HepG2 (cell line): Measurements from ENCODE around the gene GPN1. TPM values are rescaled to one million over a fixed set of nuclear protein-coding genes. Genes with fewer than 3 reads are reported as not detected.

Source experiments
- KDM2A ChIP-seq: sonication (generic); formaldehyde crosslinking; IDR thresholded peaks from 2 replicates; pipeline ENCODE4 v1.4.0; 2020; ENCODE audit warnings: low read depth, missing genetic modification reagents, borderline replicate concordance
- MAFG ChIP-seq: sonication (generic); formaldehyde crosslinking; IDR thresholded peaks from 2 replicates; pipeline ENCODE4 v1.5.1; 2020; ENCODE audit warnings: mild to moderate bottlenecking, missing genetic modification reagents
- ZNF207 ChIP-seq: fragments of 450-650 bp; IDR thresholded peaks from 2 replicates; pipeline ENCODE4 v1.6.1; 2016; ENCODE audit warnings: antibody characterized with exemption, borderline replicate concordance
- ZNF619 ChIP-seq: sonication (generic); formaldehyde crosslinking; IDR thresholded peaks from 2 replicates; pipeline ENCODE4 v1.4.0; 2020; ENCODE audit warnings: mild to moderate bottlenecking, missing genetic modification reagents
- ZNF788 ChIP-seq: sonication (generic); formaldehyde crosslinking; IDR thresholded peaks from 2 replicates; pipeline ENCODE4 v1.5.0; 2020; ENCODE audit warnings: mild to moderate bottlenecking, missing genetic modification reagents, borderline replicate concordance
- polyA plus RNA-seq, 8 experiments: library from polyadenylated mRNA; depleted of rRNA in 3 of 8; stranded (reverse) in 7 of 8; unstranded in 1 of 8; fragments of >200 nt; fragmentation: Illumina TruSeq in 4 of 8; extraction: Trizol in 4 of 8; gene quantifications; 2 replicates each; pipeline versions ENCODE4 v1.2.1 to v1.2.3, GENCODE V29; 2011 to 2016; ENCODE audit warnings: low read depth in 4 of 8, missing spikeins in 1 of 8, mixed read lengths in 1 of 8; ENCODE audit not compliant: insufficient read depth in 1 of 8
- total RNA-seq, 5 experiments: library from RNA; depleted of rRNA; stranded (reverse); fragments of >200 nt; fragmentation: Illumina TruSeq; extraction: Trizol; gene quantifications; 2 replicates each; pipeline ENCODE4 v1.2.3, GENCODE V29; 2016; ENCODE audit warnings: low read depth in 1 of 5
- TF ChIP-seq, protein P1 (sequence below): sonication (generic); formaldehyde crosslinking; IDR thresholded peaks from 2 replicates; pipeline ENCODE4 v1.4.0; 2020; ENCODE audit warnings: missing genetic modification reagents, borderline replicate concordance
- TF ChIP-seq, protein P2 (sequence below): sonication (generic); formaldehyde crosslinking; IDR thresholded peaks from 2 replicates; pipeline ENCODE4 v1.5.0; 2020; ENCODE audit warnings: mild to moderate bottlenecking, missing genetic modification reagents
- TF ChIP-seq, protein P3 (sequence below), 2 experiments: sonication (generic) in 1 of 2; formaldehyde crosslinking in 1 of 2; IDR thresholded peaks; 2 replicates each; pipeline versions ENCODE4 v1.4.0 to v1.6.1; 2018 to 2020; ENCODE audit warnings: missing genetic modification reagents in 2 of 2, borderline replicate concordance in 1 of 2, low read depth in 1 of 2, mild to moderate bottlenecking in 1 of 2, missing biosample characterization in 1 of 2
- TF ChIP-seq, protein P4 (sequence below): sonication (generic); formaldehyde crosslinking; IDR thresholded peaks from 2 replicates; pipeline ENCODE4 v1.8.1; 2022; ENCODE audit warnings: low read depth, mild to moderate bottlenecking, missing genetic modification reagents
- TF ChIP-seq, protein P5 (sequence below): sonication (generic); formaldehyde crosslinking; IDR thresholded peaks from 2 replicates; pipeline ENCODE4 v1.4.0; 2020; ENCODE audit warnings: missing genetic modification reagents, borderline replicate concordance

The GPN1 gene
- total and polyA plus RNA-seq, 2 of the 13 experiments (the other 11 are each of a cell fraction or from before 2014, with no cell fraction given), result 54.5 to 62.7 TPM

DNA sequence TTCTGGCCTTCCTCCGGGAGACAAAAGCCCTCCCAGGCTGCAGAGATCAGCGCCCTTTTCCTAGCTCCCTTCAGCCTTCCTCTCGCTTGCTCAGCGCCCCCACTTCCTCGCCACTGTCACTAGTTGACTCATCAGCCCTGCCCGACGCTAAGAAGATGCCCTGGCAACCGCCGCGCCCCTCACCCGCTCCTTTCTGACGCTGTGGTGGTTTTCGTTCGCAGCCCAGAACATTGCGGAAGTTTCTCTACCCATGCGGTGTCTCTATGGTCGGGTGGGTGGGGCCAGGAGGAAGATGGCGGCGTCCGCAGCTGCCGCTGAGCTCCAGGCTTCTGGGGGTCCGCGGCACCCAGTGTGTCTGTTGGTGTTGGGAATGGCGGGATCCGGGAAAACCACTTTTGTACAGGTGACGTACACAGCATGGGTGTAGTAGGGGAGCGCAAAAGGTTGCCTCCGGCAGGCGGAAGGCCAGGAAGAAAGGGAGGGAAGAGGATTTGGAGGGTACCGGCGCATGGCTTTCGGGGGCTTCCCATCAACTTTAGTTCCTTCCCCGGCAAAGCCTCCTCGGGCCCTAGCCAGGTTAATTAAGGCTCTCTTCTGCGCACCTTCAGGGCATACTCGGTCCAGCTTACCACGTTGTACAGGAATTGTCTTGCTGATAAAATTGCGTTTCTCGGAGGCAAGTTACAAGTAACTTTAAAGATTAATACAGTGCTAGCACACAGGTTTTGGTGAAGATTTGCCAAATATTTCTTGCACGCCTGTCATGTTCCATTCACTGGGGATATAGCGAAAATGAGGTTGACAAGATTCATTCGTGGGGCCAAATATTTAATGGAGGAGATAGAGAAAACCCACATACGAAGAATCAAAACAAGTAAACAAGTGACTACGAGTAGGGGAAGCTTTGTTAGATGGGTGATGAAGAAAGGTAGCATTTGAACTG, at the start of gene GPN1, which contains the start of gene CCDC121 (continued):
- TF ChIP-seq ZNF619 (CRISPR knock-in tag) (peak; percentile 36; the same call in 1 of the 2 replicates), ZNF788 (CRISPR knock-in tag) (peak; percentile 81; the same call in 1 of the 2 replicates), KDM2A (peak; percentile 95), ZNF207 (no peak), MAFG (no peak)
- TF ChIP-seq, protein P1, sequence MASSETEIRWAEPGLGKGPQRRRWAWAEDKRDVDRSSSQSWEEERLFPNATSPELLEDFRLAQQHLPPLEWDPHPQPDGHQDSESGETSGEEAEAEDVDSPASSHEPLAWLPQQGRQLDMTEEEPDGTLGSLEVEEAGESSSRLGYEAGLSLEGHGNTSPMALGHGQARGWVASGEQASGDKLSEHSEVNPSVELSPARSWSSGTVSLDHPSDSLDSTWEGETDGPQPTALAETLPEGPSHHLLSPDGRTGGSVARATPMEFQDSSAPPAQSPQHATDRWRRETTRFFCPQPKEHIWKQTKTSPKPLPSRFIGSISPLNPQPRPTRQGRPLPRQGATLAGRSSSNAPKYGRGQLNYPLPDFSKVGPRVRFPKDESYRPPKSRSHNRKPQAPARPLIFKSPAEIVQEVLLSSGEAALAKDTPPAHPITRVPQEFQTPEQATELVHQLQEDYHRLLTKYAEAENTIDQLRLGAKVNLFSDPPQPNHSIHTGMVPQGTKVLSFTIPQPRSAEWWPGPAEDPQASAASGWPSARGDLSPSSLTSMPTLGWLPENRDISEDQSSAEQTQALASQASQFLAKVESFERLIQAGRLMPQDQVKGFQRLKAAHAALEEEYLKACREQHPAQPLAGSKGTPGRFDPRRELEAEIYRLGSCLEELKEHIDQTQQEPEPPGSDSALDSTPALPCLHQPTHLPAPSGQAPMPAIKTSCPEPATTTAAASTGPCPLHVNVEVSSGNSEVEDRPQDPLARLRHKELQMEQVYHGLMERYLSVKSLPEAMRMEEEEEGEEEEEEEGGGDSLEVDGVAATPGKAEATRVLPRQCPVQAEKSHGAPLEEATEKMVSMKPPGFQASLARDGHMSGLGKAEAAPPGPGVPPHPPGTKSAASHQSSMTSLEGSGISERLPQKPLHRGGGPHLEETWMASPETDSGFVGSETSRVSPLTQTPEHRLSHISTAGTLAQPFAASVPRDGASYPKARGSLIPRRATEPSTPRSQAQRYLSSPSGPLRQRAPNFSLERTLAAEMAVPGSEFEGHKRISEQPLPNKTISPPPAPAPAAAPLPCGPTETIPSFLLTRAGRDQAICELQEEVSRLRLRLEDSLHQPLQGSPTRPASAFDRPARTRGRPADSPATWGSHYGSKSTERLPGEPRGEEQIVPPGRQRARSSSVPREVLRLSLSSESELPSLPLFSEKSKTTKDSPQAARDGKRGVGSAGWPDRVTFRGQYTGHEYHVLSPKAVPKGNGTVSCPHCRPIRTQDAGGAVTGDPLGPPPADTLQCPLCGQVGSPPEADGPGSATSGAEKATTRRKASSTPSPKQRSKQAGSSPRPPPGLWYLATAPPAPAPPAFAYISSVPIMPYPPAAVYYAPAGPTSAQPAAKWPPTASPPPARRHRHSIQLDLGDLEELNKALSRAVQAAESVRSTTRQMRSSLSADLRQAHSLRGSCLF, result no peak
- TF ChIP-seq, protein P2, sequence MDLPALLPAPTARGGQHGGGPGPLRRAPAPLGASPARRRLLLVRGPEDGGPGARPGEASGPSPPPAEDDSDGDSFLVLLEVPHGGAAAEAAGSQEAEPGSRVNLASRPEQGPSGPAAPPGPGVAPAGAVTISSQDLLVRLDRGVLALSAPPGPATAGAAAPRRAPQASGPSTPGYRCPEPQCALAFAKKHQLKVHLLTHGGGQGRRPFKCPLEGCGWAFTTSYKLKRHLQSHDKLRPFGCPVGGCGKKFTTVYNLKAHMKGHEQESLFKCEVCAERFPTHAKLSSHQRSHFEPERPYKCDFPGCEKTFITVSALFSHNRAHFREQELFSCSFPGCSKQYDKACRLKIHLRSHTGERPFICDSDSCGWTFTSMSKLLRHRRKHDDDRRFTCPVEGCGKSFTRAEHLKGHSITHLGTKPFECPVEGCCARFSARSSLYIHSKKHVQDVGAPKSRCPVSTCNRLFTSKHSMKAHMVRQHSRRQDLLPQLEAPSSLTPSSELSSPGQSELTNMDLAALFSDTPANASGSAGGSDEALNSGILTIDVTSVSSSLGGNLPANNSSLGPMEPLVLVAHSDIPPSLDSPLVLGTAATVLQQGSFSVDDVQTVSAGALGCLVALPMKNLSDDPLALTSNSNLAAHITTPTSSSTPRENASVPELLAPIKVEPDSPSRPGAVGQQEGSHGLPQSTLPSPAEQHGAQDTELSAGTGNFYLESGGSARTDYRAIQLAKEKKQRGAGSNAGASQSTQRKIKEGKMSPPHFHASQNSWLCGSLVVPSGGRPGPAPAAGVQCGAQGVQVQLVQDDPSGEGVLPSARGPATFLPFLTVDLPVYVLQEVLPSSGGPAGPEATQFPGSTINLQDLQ (CRISPR knock-in tag), result no peak
- TF ChIP-seq, protein P3, sequence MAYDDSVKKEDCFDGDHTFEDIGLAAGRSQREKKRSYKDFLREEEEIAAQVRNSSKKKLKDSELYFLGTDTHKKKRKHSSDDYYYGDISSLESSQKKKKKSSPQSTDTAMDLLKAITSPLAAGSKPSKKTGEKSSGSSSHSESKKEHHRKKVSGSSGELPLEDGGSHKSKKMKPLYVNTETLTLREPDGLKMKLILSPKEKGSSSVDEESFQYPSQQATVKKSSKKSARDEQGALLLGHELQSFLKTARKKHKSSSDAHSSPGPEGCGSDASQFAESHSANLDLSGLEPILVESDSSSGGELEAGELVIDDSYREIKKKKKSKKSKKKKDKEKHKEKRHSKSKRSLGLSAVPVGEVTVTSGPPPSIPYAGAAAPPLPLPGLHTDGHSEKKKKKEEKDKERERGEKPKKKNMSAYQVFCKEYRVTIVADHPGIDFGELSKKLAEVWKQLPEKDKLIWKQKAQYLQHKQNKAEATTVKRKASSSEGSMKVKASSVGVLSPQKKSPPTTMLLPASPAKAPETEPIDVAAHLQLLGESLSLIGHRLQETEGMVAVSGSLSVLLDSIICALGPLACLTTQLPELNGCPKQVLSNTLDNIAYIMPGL (CRISPR knock-in tag; IDR thresholded peaks at IDR 0.05; ENCODE audit: borderline replicate concordance in 1 of 2, low read depth in 1 of 2), result peak; percentile 87 to 91
- TF ChIP-seq, protein P4, sequence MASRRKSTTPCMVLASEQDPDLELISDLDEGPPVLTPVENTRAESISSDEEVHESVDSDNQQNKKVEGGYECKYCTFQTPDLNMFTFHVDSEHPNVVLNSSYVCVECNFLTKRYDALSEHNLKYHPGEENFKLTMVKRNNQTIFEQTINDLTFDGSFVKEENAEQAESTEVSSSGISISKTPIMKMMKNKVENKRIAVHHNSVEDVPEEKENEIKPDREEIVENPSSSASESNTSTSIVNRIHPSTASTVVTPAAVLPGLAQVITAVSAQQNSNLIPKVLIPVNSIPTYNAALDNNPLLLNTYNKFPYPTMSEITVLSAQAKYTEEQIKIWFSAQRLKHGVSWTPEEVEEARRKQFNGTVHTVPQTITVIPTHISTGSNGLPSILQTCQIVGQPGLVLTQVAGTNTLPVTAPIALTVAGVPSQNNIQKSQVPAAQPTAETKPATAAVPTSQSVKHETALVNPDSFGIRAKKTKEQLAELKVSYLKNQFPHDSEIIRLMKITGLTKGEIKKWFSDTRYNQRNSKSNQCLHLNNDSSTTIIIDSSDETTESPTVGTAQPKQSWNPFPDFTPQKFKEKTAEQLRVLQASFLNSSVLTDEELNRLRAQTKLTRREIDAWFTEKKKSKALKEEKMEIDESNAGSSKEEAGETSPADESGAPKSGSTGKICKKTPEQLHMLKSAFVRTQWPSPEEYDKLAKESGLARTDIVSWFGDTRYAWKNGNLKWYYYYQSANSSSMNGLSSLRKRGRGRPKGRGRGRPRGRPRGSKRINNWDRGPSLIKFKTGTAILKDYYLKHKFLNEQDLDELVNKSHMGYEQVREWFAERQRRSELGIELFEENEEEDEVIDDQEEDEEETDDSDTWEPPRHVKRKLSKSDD (CRISPR knock-in tag), result peak; percentile 85; the same call in 1 of the 2 replicates
- TF ChIP-seq, protein P5, sequence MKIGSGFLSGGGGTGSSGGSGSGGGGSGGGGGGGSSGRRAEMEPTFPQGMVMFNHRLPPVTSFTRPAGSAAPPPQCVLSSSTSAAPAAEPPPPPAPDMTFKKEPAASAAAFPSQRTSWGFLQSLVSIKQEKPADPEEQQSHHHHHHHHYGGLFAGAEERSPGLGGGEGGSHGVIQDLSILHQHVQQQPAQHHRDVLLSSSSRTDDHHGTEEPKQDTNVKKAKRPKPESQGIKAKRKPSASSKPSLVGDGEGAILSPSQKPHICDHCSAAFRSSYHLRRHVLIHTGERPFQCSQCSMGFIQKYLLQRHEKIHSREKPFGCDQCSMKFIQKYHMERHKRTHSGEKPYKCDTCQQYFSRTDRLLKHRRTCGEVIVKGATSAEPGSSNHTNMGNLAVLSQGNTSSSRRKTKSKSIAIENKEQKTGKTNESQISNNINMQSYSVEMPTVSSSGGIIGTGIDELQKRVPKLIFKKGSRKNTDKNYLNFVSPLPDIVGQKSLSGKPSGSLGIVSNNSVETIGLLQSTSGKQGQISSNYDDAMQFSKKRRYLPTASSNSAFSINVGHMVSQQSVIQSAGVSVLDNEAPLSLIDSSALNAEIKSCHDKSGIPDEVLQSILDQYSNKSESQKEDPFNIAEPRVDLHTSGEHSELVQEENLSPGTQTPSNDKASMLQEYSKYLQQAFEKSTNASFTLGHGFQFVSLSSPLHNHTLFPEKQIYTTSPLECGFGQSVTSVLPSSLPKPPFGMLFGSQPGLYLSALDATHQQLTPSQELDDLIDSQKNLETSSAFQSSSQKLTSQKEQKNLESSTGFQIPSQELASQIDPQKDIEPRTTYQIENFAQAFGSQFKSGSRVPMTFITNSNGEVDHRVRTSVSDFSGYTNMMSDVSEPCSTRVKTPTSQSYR, result peak; percentile 66
